ENCODE measurements around the gene COX20.

The COX20 gene

DNA sequence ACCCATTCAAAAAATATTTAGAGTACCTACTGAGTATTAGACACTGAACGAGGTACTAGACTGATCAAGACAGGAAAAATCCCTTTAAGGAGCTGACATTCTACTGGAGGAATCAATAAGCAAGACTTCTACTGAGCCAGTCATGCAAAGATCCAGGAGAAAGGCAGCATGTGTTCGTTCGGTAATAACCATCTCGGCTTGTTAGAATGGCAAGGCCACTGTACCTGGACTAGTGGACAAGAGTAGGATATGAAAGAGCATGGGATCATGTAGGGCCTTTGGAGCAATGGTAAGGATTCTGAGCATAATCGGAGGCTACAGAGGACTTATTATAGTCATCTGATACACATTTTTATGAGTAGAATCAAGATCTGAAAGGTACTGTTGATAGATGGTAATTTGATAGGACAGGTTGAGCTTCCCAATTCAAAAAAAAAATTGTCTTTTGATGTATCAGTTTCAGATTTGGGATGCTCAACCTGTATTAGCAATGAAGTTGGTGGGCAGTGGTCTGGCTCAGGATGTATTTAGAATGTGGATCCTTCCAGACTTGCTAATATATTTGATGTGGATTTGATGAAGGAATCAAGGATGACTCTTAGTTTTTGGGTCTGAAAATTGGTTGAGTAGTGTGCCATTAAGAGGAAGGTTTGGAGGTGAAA is 2.3 kb downstream of the COX20 start:
- Histone ChIP-seq H3K27ac (ENCODE audit: insufficient read depth, low read depth, low read length, poor library complexity, severe bottlenecking) (no peak overlapping the region), H3K4me1 (ENCODE audit: control insufficient read depth, insufficient read depth, low read length) (peaks cover 6% of the 10 kb centered on the region), H3K36me3 (ENCODE audit: control insufficient read depth, insufficient read depth, low read length) (no peaks in the 10 kb centered on the region), H3K27me3 (ENCODE audit: control insufficient read depth, insufficient read depth, low read length, poor library complexity, severe bottlenecking) (no peaks in the 10 kb centered on the region), H3K9me3 (ENCODE audit: control insufficient read depth, low read length) (no peaks in the 10 kb centered on the region), H3K4me3 (ENCODE audit: insufficient read depth, low read depth, low read length) (peak overlapping the region; percentile 73)
- 91 to 92% methylated on average over 5 of the region's 5 CpGs for WGBS, 2 experiments

DNA sequence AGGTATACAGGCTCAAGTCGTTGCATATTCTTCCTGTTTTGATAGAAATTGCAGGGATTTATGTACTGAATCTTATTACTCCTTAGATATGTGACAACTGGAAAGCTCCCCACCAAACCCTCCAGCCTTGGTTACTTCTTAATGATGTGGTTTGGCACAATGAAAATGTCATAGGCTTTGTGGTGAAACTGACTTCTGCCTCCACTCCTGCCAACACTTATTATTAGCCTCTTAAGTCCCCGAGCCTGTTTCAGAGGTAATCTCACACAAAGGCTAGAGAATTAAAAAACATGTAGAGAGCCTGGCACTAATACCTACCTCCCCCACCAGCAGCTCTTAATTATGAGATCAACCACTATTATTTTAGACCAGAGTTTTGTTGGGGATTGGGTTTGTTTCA is 4.2 kb downstream of the COX20 start:
- H3K9me3 ChIP-seq (ENCODE audit: control insufficient read depth, low read length) = no peaks in the 10 kb centered on the region
- WGBS, 2 experiments = 94 to 97% methylated on average over 2 of the region's 2 CpGs
- H3K4me3 ChIP-seq (ENCODE audit: insufficient read depth, low read depth, low read length) = no peak overlapping the region
- H3K4me1 ChIP-seq (ENCODE audit: control insufficient read depth, insufficient read depth, low read length) = peaks cover 6% of the 10 kb centered on the region
- H3K27me3 ChIP-seq (ENCODE audit: control insufficient read depth, insufficient read depth, low read length, poor library complexity, severe bottlenecking) = no peaks in the 10 kb centered on the region
- no peak overlapping the region for H3K27ac ChIP-seq (ENCODE audit: insufficient read depth, low read depth, low read length, poor library complexity, severe bottlenecking)
- peaks cover 11% of the 10 kb centered on the region for H3K36me3 ChIP-seq (ENCODE audit: control insufficient read depth, insufficient read depth, low read length)

DNA sequence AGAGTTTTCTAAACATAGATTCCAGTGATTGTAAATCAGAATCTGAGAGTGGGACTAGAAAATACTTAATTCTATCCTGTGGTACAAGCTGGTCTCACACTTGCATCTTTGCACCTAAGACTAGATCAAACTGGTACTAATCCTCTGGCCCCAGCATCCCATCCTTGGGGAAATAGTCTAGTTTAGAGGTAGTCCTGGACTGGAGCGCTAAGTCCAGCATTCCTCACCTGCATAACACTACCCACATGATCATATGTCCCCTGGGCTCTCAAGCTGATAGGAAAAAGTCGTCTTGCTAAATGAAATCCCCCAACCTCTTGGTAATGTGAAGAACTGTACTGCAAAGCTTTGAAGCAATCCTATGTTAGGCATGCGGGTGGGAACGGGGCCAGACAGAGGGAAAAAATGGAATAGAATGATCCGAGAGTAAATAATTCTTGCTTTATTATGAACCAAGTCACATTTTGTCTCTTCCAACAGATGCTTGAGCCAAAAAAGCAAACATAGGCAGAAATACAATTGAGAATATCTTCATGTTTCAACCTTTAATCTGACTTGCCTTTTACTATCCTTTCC is 4.8 kb downstream of the COX20 start:
- peaks cover 6% of the 10 kb centered on the region for H3K4me1 ChIP-seq (ENCODE audit: control insufficient read depth, insufficient read depth, low read length)
- 94 to 97% methylated on average over 5 of the region's 5 CpGs for WGBS, 2 experiments
- no peaks in the 10 kb centered on the region for H3K9me3 ChIP-seq (ENCODE audit: control insufficient read depth, low read length)
- peaks cover 17% of the 10 kb centered on the region for H3K36me3 ChIP-seq (ENCODE audit: control insufficient read depth, insufficient read depth, low read length)
- H3K27me3 ChIP-seq (ENCODE audit: control insufficient read depth, insufficient read depth, low read length, poor library complexity, severe bottlenecking) = no peaks in the 10 kb centered on the region
- H3K27ac ChIP-seq (ENCODE audit: insufficient read depth, low read depth, low read length, poor library complexity, severe bottlenecking) = no peak overlapping the region
- H3K4me3 ChIP-seq (ENCODE audit: insufficient read depth, low read depth, low read length) = no peak overlapping the region

DNA sequence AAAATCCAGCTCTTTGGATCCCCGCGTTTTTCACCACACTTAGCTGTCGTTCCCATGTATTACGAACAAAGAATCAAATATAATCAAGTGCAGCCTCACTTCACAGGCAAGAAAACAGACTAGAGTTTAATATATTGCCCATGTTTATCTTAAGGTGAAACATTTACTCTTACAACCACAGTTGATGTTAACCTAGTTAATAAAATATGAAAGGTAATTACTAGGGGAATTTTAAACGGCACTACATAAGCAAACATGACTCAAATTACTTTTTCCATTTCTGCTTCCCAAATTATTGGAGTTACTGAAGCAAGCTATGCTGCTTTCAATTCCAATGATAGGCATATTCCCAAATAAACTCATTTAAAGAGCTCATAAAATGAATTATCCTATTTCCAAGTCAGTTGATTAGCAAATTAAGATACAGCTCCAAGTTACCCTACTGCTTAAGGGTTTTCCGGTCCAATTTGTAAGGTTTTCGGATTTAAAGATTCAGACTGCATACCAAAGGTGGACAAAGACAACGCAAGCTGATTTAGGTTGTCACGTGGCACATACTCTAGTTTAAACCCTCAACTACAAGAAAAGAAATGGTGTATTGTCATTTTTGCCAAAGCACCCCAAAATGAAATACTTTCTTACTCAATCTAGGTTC is 5.9 kb downstream of the COX20 start:
- 96 to 98% methylated on average over 9 of the region's 9 CpGs for WGBS, 2 experiments
- no peaks in the 10 kb centered on the region for H3K9me3 ChIP-seq (ENCODE audit: control insufficient read depth, low read length)
- no peak overlapping the region for H3K4me3 ChIP-seq (ENCODE audit: insufficient read depth, low read depth, low read length)
- no peak overlapping the region for H3K27ac ChIP-seq (ENCODE audit: insufficient read depth, low read depth, low read length, poor library complexity, severe bottlenecking)
- peaks cover 19% of the 10 kb centered on the region for H3K36me3 ChIP-seq (ENCODE audit: control insufficient read depth, insufficient read depth, low read length)
- H3K27me3 ChIP-seq (ENCODE audit: control insufficient read depth, insufficient read depth, low read length, poor library complexity, severe bottlenecking) = no peaks in the 10 kb centered on the region
- H3K4me1 ChIP-seq (ENCODE audit: control insufficient read depth, insufficient read depth, low read length) = peaks cover 6% of the 10 kb centered on the region

DNA sequence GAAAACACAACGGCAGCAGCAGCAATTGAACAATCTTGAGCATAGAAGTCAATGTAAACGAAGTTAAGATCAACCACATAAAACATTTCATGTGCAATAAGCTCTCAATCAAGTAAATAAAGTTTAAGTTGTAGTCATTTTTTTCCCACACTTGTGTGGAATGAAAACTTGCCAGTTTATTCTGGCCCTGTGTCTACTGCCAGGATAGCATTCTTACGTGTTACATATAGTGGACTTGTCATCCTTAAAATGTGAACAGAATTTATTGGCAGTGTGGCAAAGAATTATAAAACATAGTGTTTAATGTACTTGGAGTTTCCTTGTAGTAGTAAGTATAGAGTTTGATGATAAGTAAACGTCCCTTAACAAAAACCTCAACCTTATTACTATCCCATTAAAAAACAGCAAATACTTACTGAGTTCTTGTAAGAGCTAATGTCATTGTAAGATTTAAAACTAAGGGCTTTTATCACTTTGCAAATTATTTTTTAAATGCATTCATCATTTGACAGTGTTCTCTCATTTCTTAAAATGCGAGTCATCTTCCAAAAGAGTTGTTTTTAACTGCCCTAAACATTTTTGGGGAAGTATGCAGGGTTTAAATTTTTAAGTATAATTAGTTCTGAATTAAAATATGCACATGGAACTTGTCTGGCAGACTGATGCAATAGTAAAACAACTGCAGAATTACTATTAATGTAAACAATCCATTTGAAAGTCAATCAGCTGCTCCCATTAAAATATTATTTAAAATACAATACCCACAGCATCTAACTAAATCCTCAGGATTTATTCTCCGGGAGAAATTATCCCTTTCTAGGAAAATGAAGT is 7.9 kb downstream of the COX20 start:
- H3K4me3 ChIP-seq (ENCODE audit: insufficient read depth, low read depth, low read length) = no peak overlapping the region
- no peaks in the 10 kb centered on the region for H3K4me1 ChIP-seq (ENCODE audit: control insufficient read depth, insufficient read depth, low read length)
- H3K36me3 ChIP-seq (ENCODE audit: control insufficient read depth, insufficient read depth, low read length) = peaks cover 24% of the 10 kb centered on the region
- H3K27ac ChIP-seq (ENCODE audit: insufficient read depth, low read depth, low read length, poor library complexity, severe bottlenecking) = no peak overlapping the region
- H3K9me3 ChIP-seq (ENCODE audit: control insufficient read depth, low read length) = no peaks in the 10 kb centered on the region
- 90 to 98% methylated on average over 2 to 5 of the region's 6 CpGs for WGBS, 2 experiments
- no peaks in the 10 kb centered on the region for H3K27me3 ChIP-seq (ENCODE audit: control insufficient read depth, insufficient read depth, low read length, poor library complexity, severe bottlenecking)

DNA sequence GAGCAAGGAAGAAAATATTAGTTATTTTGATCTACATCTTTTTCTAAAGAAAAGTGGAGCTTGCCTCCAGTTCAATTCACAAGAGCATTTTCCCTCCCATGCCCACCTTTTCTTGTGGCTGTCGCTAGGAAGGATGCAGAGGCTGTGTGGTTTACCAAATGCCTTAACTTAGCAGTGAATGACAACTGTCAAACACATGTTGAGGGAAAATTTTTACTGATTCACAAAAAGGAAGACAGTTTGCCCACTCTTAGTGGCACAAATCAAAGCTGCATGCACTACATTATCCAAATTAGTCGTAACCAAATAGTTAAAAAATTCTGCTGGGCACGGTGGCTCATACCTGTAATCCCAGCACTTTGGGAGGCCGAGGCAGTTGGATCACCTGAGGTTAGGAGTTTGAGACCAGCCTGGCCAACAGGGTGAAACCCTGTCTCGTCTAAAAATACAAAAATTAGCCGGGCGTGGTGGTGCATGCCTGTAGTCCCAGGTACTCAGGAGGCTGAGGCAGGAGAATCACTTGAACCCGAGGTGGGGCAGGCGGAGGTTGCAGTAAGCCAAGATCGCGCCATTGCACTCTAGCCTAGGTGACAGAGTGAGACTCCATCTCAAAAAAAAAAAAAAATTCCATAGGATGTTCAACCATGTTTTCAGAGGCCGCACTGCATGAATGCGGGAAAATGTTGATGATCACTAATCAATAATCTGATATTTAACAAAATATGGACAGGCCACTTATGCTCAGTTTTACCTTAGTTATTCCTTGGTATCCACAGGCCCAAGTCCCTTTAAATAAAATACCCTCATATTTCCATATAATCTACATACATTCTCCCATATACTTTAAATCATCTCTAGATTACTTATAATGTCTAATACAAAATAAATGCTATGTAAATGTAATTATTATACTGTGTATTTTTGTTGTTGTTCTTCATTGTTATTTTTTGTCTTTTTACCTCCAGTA is 9.0 kb downstream of the COX20 start:
- WGBS, 2 experiments = 95 to 97% methylated on average over 13 of the region's 13 CpGs
- Histone ChIP-seq H3K4me1 (ENCODE audit: control insufficient read depth, insufficient read depth, low read length) (no peaks in the 10 kb centered on the region), H3K27me3 (ENCODE audit: control insufficient read depth, insufficient read depth, low read length, poor library complexity, severe bottlenecking) (no peaks in the 10 kb centered on the region), H3K36me3 (ENCODE audit: control insufficient read depth, insufficient read depth, low read length) (peaks cover 24% of the 10 kb centered on the region), H3K9me3 (ENCODE audit: control insufficient read depth, low read length) (no peaks in the 10 kb centered on the region), H3K27ac (ENCODE audit: insufficient read depth, low read depth, low read length, poor library complexity, severe bottlenecking) (no peak overlapping the region), H3K4me3 (ENCODE audit: insufficient read depth, low read depth, low read length) (no peak overlapping the region)

DNA sequence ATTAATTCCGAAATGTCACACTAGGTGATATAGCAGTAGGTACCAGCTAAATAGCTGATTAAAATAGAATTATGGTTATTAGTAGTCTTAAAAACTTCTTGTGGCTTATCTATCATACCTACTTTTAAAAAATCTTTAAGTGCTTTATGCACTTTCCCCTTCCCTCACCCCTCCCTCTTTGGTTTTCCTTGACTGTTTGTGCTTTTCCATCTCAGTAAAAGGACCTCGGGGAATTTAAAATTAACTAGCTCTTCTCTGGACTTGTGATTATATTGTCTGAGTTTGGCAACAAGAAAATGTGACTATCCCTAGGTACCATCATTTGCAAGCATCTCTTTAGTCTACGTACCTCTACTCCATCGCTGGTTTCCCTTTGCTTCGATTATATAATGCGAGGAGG is 11.2 kb downstream of the COX20 start:
- Histone ChIP-seq H3K27me3 (ENCODE audit: control insufficient read depth, insufficient read depth, low read length, poor library complexity, severe bottlenecking) (no peaks in the 10 kb centered on the region), H3K4me1 (ENCODE audit: control insufficient read depth, insufficient read depth, low read length) (no peaks in the 10 kb centered on the region), H3K36me3 (ENCODE audit: control insufficient read depth, insufficient read depth, low read length) (peaks cover 29% of the 10 kb centered on the region), H3K27ac (ENCODE audit: insufficient read depth, low read depth, low read length, poor library complexity, severe bottlenecking) (no peak overlapping the region), H3K4me3 (ENCODE audit: insufficient read depth, low read depth, low read length) (no peak overlapping the region), H3K9me3 (ENCODE audit: control insufficient read depth, low read length) (no peaks in the 10 kb centered on the region)
- 94 to 96% methylated on average over 6 of the region's 6 CpGs for WGBS, 2 experiments

DNA sequence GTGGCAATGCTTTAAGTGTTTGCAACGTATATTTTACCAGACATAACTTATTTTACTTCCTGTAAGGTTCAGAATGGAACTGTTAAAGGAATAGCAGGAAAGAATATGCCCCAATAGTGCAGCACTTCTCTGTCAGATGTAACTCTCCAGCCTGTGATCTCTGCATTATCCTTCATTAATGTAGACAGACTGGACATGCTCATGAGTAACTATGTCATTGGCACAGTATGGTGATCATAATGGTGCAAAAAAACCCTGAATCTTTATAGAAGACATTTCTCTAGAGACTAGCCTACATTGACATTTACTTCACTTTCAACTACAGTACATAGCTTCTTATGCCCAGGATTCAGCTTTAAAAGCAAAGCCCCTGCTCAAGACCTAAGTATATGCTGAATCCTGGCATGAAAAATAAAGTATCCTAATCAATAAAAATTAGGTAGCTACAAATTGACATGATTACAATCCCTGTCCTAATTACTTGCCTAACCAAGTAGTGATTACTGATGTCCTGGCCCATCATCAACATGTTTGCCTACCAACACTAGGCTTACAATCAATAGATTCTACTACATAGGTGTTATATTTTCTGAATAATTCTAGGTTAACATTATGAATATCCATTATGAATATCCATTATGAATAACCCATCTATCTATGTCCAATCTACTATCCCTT is 13.9 kb downstream of the COX20 start:
- H3K9me3 ChIP-seq (ENCODE audit: control insufficient read depth, low read length) = no peaks in the 10 kb centered on the region
- H3K4me1 ChIP-seq (ENCODE audit: control insufficient read depth, insufficient read depth, low read length) = no peaks in the 10 kb centered on the region
- H3K27ac ChIP-seq (ENCODE audit: insufficient read depth, low read depth, low read length, poor library complexity, severe bottlenecking) = no peak overlapping the region
- no peak overlapping the region for H3K4me3 ChIP-seq (ENCODE audit: insufficient read depth, low read depth, low read length)
- peaks cover 46% of the 10 kb centered on the region for H3K36me3 ChIP-seq (ENCODE audit: control insufficient read depth, insufficient read depth, low read length)
- WGBS, 2 experiments = 100% methylated on average over 1 of the region's 1 CpG; no CpG with 5 or more reads in 1 of the 2 experiments
- H3K27me3 ChIP-seq (ENCODE audit: control insufficient read depth, insufficient read depth, low read length, poor library complexity, severe bottlenecking) = no peaks in the 10 kb centered on the region

Measured in ectodermal cell (in vitro differentiated cells).